Colon (tissue), 2 donors: ENCODE results near the gene DDX31.

Experiments
- FAIRE-seq: peaks from 2 replicates; lab custom pipeline; 2012; peaks lifted over from hg19 to GRCh38; lab: Jason Lieb, UNC
- donor health status: control.
- donor health status: control.

The DDX31 gene

GRCh38 chr9:132672413-132672690 lies 2.6 kb upstream of the DDX31 start:
- no peak for FAIRE-seq

DNA sequence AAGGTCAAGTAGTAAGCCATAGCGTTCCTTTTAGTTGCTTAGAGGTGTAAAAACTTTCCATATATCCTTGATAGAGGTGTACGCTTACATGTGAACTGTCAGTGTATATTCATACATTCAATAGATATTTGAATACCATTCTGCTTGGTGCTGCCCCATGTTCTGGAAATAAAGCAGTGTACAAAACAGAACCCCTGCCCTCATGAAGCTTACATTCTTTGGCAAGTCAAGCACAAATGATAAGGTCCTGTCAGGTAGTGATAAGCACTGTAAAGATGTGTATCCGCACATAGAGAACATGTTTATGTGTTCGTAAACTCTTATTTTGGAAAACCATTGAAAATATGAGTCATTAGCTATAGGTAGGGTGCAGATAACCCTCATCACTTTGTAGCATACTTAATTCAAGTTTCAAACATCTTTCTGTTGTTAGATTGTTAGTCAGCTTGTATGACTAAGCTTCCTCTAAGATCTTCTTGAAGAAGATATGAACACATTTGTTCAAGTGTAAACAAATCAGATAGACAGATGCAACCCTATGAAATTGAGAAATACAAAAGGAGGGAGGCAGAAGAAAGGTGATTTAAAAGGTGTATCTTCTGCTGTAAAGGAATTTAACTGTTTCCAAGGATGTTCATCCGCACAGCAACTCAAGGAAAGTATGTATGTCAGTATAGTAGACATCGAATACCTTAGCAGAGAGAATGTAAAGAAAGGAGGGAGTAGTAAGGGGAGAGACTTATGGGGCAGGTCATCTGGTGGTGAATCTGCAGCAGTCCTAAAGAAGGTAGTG lies 2.0 kb upstream of the DDX31 start:
- FAIRE-seq = no peak

- FAIRE-seq = no peak
Observed at GRCh38 chr9:132670457-132671391, 941 bp upstream of the DDX31 start, which contains the start of gene GTF3C4. Gene GTF3C4 (plus strand): TSS chr9:132670464. CDS start chr9:132670599, 135 bp downstream.

GRCh38 chr9:132669319-132669697 lies 475 bp downstream of the DDX31 start:
- FAIRE-seq = no peak

GRCh38 chr9:132663851-132664250 lies 5.9 kb downstream of the DDX31 start:
- FAIRE-seq = no peak

- FAIRE-seq = no peak
Observed at GRCh38 chr9:132663117-132663516, 6.7 kb downstream of the DDX31 start.

DNA sequence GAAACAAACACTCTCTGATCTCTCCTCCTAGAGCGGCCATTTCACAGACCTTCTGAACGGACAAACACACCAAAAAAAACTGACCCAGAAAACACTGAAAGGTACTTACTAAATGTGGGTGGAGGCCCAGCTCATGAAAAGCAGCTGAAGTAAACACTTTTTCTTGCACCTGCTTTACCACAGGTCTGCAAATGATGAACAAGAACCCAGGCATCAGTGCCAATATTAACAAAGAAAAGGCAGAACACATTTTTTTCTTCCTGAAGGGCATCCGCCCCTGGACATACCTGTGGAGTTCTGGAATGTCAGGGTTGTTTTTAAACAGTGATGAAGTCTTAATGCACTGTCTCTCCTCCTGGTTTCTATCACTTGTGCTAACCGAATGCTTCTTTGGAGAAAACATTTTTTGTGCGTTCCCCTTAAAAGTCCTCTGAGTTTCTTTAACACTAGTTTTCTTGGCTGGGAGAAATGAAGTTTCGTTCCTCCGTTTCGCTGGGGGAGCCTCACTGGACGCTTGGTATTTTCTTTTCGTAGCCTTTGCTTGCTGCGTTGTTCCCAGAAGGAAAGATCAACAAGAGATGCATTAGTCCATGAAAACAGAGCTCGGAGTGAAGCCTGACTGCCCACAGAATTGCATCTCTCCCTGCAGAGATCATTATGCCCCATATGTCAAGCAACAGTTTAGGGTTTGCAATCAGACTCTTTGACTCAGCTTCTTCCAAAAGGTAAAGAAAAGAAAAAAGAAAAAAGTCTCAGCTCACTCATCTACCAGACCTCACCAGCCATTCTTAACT lies 7.4 kb downstream of the DDX31 start:
- no peak for FAIRE-seq

- FAIRE-seq = no peak
Observed at GRCh38 chr9:132656299-132656698, 13.5 kb downstream of the DDX31 start.

DNA sequence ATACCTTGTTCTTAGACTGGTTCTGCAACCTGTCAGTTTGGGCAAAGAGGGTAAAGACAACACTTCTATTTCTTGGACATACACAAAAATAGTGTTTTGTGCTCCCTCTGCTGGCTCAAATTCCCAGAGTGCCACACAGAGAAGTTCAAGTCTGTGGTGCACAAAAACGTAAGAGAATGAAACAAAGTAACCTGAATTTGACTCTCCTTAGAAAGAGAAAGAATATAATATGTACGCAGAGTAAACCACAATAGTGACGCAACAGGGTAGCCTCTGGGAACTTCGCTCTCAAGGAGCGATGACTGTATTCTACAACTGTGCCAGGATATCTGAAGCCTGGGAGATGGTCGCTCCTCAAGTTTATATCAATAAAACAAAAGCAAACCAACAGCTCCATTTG lies 18.5 kb downstream of the DDX31 start:
- no peak for FAIRE-seq

GRCh38 chr9:132648685-132649084 lies 21.1 kb downstream of the DDX31 start:
- no peak for FAIRE-seq

GRCh38 chr9:132648283-132648682 lies 21.5 kb downstream of the DDX31 start:
- FAIRE-seq = no peak

GRCh38 chr9:132647806-132648205 lies 22.0 kb downstream of the DDX31 start:
- FAIRE-seq = no peak

DNA sequence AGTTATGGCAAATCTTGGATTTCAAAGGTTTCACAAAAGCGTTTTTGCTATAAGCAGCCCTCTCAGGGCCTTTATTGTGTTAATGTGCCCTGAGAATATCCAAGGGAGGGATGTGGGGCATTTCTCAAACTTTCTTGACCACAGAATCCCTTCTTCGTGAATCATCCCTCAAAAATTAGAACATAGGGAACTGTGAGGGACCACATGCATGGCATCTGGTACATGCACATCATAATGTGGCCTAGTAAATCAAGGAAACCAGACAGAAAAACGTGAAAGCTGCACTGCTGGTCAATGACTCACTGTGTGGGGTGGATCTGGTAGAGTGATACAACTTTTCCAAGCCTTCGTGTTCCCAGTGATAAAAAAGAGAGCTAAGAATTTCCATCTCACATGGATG lies 22.4 kb downstream of the DDX31 start:
- no peak for FAIRE-seq

- no peak for FAIRE-seq
Observed at GRCh38 chr9:132646726-132647125, 23.1 kb downstream of the DDX31 start.

- FAIRE-seq = no peak
Observed at GRCh38 chr9:132645711-132646110, 24.1 kb downstream of the DDX31 start.

- FAIRE-seq = no peak
Observed at GRCh38 chr9:132645306-132645705, 24.5 kb downstream of the DDX31 start.

DNA sequence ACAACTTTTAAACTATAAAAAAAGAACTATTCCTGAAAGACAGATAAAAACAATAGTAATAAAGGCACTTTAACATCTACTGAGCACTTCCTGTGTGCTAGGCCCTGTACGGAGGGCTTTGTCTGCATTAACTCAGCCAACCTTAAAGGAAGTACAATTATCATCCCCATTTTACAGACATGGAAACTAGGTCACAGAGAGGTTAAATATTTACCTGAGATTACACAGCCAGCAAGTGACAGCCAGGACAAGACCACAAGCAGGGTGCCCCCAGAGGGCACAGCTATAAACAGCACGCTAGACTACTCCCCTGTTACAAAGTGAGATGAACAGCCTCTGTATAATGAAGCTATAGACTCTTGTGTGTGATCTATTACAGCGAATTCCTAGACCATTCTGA lies 25.5 kb downstream of the DDX31 start:
- no peak for FAIRE-seq

- no peak for FAIRE-seq
Observed at GRCh38 chr9:132641216-132641615, 28.6 kb downstream of the DDX31 start.

DNA sequence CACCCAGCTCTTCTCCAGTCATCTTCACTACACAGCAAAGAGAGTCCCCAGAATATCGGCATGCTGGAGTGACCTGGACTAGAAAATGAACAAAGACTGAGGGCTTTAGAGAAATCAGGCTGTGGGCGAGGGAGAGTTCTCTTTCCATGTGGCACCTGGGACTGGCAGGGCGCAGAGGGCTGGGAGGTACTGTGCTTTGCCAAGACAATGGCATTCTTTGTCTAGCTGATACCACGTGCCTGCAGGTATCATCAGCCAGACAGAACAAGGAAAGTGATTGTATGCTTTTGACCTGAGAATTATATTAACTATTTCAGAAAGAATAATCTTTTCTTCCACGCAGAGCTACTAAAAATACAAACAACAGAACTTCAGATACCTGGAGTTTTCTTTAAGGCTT lies 30.5 kb downstream of the DDX31 start:
- no peak for FAIRE-seq

- no peak for FAIRE-seq
Observed at GRCh38 chr9:132638240-132638639, 31.5 kb downstream of the DDX31 start.

GRCh38 chr9:132637801-132638200 lies 32.0 kb downstream of the DDX31 start:
- FAIRE-seq = no peak

DNA sequence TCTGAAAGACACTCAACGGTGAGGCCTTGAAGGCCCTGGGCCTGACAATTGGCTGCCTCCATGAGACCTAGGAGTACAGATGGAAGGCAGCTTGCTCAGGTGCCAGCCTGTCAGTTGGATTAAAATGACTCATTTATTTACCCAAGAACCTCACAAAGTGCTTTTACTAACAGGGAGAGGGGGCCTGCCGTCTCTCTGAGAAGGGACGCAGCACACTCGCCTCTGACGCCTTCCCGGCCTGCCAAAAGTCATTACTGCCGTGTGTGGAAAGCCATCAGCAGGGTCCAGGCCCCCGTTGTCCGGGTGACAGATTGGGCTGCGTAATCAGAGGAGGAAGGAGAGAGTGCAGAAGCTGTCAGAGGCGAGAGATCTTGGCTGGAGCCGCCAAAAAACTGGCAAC lies 32.4 kb downstream of the DDX31 start:
- no peak for FAIRE-seq

GRCh38 chr9:132634327-132634726 lies 35.5 kb downstream of the DDX31 start:
- FAIRE-seq = no peak
